Skin of body (tissue), 2 donors: ENCODE measurements around the gene DIDO1. TPM values are rescaled to one million over a fixed set of nuclear protein-coding genes. Genes with fewer than 3 reads are reported as not detected.
"Not testable (repeated sequence)": the region's sequence is repeated elsewhere in the genome, so short reads cannot be mapped to it uniquely, and the experiment has no call there.

Experiments
- DNase-seq: peaks from one replicate; lab custom pipeline; 2025; lab: John Stamatoyannopoulos, UW
- total RNA-seq: library from RNA; depleted of rRNA; stranded (reverse); fragments of >200 nt; gene quantifications from one replicate; pipeline ENCODE4 v1.2.3, GENCODE V29; 2014

Gene DIDO1
- total RNA-seq, 1 donor from 2014 or later, result 34.4 TPM

- DNase-seq, result peak; percentile 40
Observed at GRCh38 chr20:62929051-62929538, 2.8 kb upstream of the DIDO1 start.

GRCh38 chr20:62928246-62928939 lies 2.1 kb upstream of the DIDO1 start:
- DNase-seq, result peak; percentile 12

- no peak for DNase-seq
Observed at GRCh38 chr20:62927128-62927705, 912 bp upstream of the DIDO1 start.

- no peak for DNase-seq
Observed at GRCh38 chr20:62925420-62926228, 681 bp downstream of the DIDO1 start.

- no peak for DNase-seq
Observed at GRCh38 chr20:62925076-62925419, 1.3 kb downstream of the DIDO1 start.

GRCh38 chr20:62924442-62925075 lies 1.7 kb downstream of the DIDO1 start:
- peak; percentile 35 for DNase-seq

- DNase-seq, result no peak
Observed at GRCh38 chr20:62923669-62924441, 2.5 kb downstream of the DIDO1 start.

GRCh38 chr20:62923059-62923668 lies 3.1 kb downstream of the DIDO1 start:
- not testable (repeated sequence) for DNase-seq

GRCh38 chr20:62922451-62922921 lies 3.8 kb downstream of the DIDO1 start:
- DNase-seq, result no peak

GRCh38 chr20:62921119-62921687 lies 5.1 kb downstream of the DIDO1 start:
- peak; percentile 26 for DNase-seq

- DNase-seq, result no peak
Observed at GRCh38 chr20:62920039-62920645, 6.2 kb downstream of the DIDO1 start.

- DNase-seq, result no peak
Observed at GRCh38 chr20:62918831-62919230, 7.5 kb downstream of the DIDO1 start.

- no peak for DNase-seq
Observed at GRCh38 chr20:62918147-62918546, 8.2 kb downstream of the DIDO1 start.

- DNase-seq, result no peak
Observed at GRCh38 chr20:62917720-62918119, 8.6 kb downstream of the DIDO1 start.

GRCh38 chr20:62916703-62917476 lies 9.4 kb downstream of the DIDO1 start:
- DNase-seq, result no peak

GRCh38 chr20:62914970-62915457 lies 11.3 kb downstream of the DIDO1 start:
- peak; percentile 17 for DNase-seq

GRCh38 chr20:62914436-62914835 lies 11.9 kb downstream of the DIDO1 start:
- DNase-seq, result no peak

GRCh38 chr20:62913043-62913630 lies 13.2 kb downstream of the DIDO1 start:
- no peak for DNase-seq
